H1 (cell line): ENCODE data around the gene TSGA10. TPM values are rescaled to one million over a fixed set of nuclear protein-coding genes. Genes with fewer than 3 reads are reported as not detected.

Experiments
- CTCF ChIA-PET: fragments of 300-600 bp; sonication (Branson Sonifier 250); formaldehyde crosslinking; loops from one replicate; lab custom pipeline; 2021; ENCODE audit not compliant: partially characterized antibody; lab: Charles Lee
- POLR2A ChIA-PET: fragments of 300-600 bp; sonication (Branson Sonifier 250); formaldehyde crosslinking; loops from one replicate; lab custom pipeline; 2021; ENCODE audit warnings: inconsistent platforms; ENCODE audit not compliant: partially characterized antibody; lab: Charles Lee
- DNase-seq, 2 experiments: peaks; one replicate each; pipeline versions ENCODE4 v3.0.0 to v3.0.0-alpha.2; 2010 to 2022; ENCODE audit warnings: low spot score in 2 of 2, low read depth in 1 of 2, mixed read lengths in 1 of 2
- FAIRE-seq: peaks from 2 replicates; lab custom pipeline; 2011; peaks lifted over from hg19 to GRCh38; lab: Jason Lieb, UNC
- H2AFZ ChIP-seq: 2 replicates; pipeline ENCODE4 v1.8.1; 2012; ENCODE audit warnings: low read length, inconsistent platforms
- H2AK5ac ChIP-seq: 2 replicates; pipeline ENCODE4 v1.6.1; 2013; ENCODE audit warnings: low read depth, low read length
- H2BK120ac ChIP-seq: replicated peaks from 2 replicates; pipeline ENCODE3; 2013; ENCODE audit warnings: low read depth, low read length, inconsistent platforms
- H2BK12ac ChIP-seq: 2 replicates; pipeline ENCODE4 v1.6.1; 2013; ENCODE audit warnings: low read depth, low read length
- H2BK15ac ChIP-seq: 2 replicates; pipeline ENCODE4 v1.6.1; 2013; ENCODE audit warnings: low read length
- H2BK20ac ChIP-seq: 2 replicates; pipeline ENCODE4 v1.6.1; 2013; ENCODE audit warnings: low read length
- H2BK5ac ChIP-seq: 2 replicates; pipeline ENCODE4 v1.6.1; 2013; ENCODE audit warnings: low read depth, low read length
- H3K14ac ChIP-seq: 2 replicates; pipeline ENCODE4 v1.6.1; 2013; ENCODE audit warnings: inconsistent platforms; ENCODE audit not compliant: insufficient read length
- H3K18ac ChIP-seq: 2 replicates; pipeline ENCODE4 v1.6.1; 2013; ENCODE audit warnings: low read length; ENCODE audit errors: extremely low read depth
- H3K23ac ChIP-seq: 2 replicates; pipeline ENCODE4 v1.6.1; 2013; ENCODE audit warnings: inconsistent platforms; ENCODE audit not compliant: insufficient read length
- H3K23me2 ChIP-seq: 2 replicates; pipeline ENCODE4 v1.6.1; 2013; ENCODE audit warnings: low read depth, low read length
- H3K27ac ChIP-seq: 2 replicates; pipeline ENCODE4 v1.6.1; 2011; ENCODE audit warnings: low read depth, low read length, inconsistent platforms
- H3K27me3 ChIP-seq, 4 experiments: replicated peaks in 1 of 4; 1 replicate in 1 of 4; 2 replicates in 3 of 4; pipeline versions ENCODE4 v1.6.1 to v1.8.1; 2011 to 2013; ENCODE audit warnings: low read length in 3 of 4, mild to moderate bottlenecking in 3 of 4, inconsistent platforms in 2 of 4, mixed read lengths in 2 of 4, moderate library complexity in 1 of 4; ENCODE audit not compliant: control insufficient read depth in 3 of 4, insufficient read depth in 3 of 4; ENCODE audit errors: extremely low read depth in 1 of 4
- H3K36me3 ChIP-seq, 4 experiments: 2 replicates each; pipeline versions ENCODE4 v1.6.1 to v1.8.1; 2011 to 2013; ENCODE audit warnings: mild to moderate bottlenecking in 4 of 4, low read length in 3 of 4, moderate library complexity in 2 of 4, control low read depth in 1 of 4, inconsistent platforms in 1 of 4; ENCODE audit not compliant: insufficient read depth in 4 of 4, control insufficient read depth in 2 of 4
- H3K4ac ChIP-seq: replicated peaks from 2 replicates; pipeline ENCODE3; 2013; ENCODE audit warnings: low read length, low read depth, mixed read lengths, inconsistent platforms; ENCODE audit not compliant: insufficient read length
- H3K4me1 ChIP-seq, 4 experiments: replicated peaks in 1 of 4; 1 replicate in 1 of 4; 2 replicates in 3 of 4; pipeline versions ENCODE4 v1.6.1 to v1.8.1; 2011 to 2013; ENCODE audit warnings: low read length in 3 of 4, inconsistent platforms in 2 of 4, mixed read lengths in 1 of 4; ENCODE audit not compliant: insufficient read depth in 4 of 4, control insufficient read depth in 3 of 4
- H3K4me2 ChIP-seq, 2 experiments: 2 replicates each; pipeline versions ENCODE4 v1.6.1 to v1.8.1; 2011 to 2013; ENCODE audit warnings: low read depth in 2 of 2, low read length in 2 of 2, control low read depth in 1 of 2, inconsistent platforms in 1 of 2, mild to moderate bottlenecking in 1 of 2; ENCODE audit not compliant: insufficient read depth in 1 of 2
- H3K4me3 ChIP-seq, 4 experiments: fragments of 200-600, 300-600 bp in 1 of 4; sonication (generic), shearing (Covaris generic), sonication (Bioruptor Twin) in 1 of 4; 2 replicates each; pipeline versions ENCODE4 v1.5.1 to v1.8.1; 2011 to 2016; ENCODE audit warnings: low read length in 4 of 4, low read depth in 3 of 4, control low read depth in 2 of 4, inconsistent platforms in 2 of 4, mild to moderate bottlenecking in 2 of 4, mixed read lengths in 1 of 4, moderate library complexity in 1 of 4; ENCODE audit not compliant: insufficient read depth in 2 of 4; ENCODE audit errors: extremely low read depth in 1 of 4
- H3K56ac ChIP-seq: replicated peaks from 2 replicates; pipeline ENCODE3; 2013; ENCODE audit warnings: low read depth, mild to moderate bottlenecking, mixed read lengths, low read length, inconsistent platforms; ENCODE audit not compliant: insufficient read length
- H3K79me1 ChIP-seq: 2 replicates; pipeline ENCODE4 v1.6.1; 2013; ENCODE audit warnings: low read depth, low read length, control low read depth
- H3K79me2 ChIP-seq, 2 experiments: 2 replicates each; pipeline versions ENCODE4 v1.6.1 to v1.8.1; 2012 to 2013; ENCODE audit warnings: low read length in 2 of 2, mild to moderate bottlenecking in 2 of 2, inconsistent platforms in 1 of 2; ENCODE audit not compliant: insufficient read depth in 2 of 2, control insufficient read depth in 1 of 2
- H3K9ac ChIP-seq, 4 experiments: replicated peaks in 1 of 4; 1 replicate in 1 of 4; 2 replicates in 3 of 4; pipeline versions ENCODE4 v1.6.1 to v1.8.1; 2011 to 2013; ENCODE audit warnings: low read depth in 3 of 4, low read length in 3 of 4, control low read depth in 2 of 4, mild to moderate bottlenecking in 2 of 4, moderate library complexity in 2 of 4, inconsistent platforms in 1 of 4; ENCODE audit errors: extremely low read depth in 1 of 4
- H3K9me3 ChIP-seq, 2 experiments: 2 replicates each; pipeline versions ENCODE4 v1.6.1 to v1.8.1; 2012 to 2013; ENCODE audit warnings: mild to moderate bottlenecking in 2 of 2, moderate library complexity in 2 of 2, control low read depth in 1 of 2, inconsistent platforms in 1 of 2, low read depth in 1 of 2, low read length in 1 of 2, mixed read lengths in 1 of 2; ENCODE audit not compliant: insufficient read depth in 2 of 2
- H4K20me1 ChIP-seq, 2 experiments: replicated peaks in 1 of 2; 2 replicates each; pipeline versions ENCODE3 to v1.8.1; 2011 to 2013; ENCODE audit warnings: inconsistent platforms in 2 of 2, low read length in 2 of 2, mild to moderate bottlenecking in 1 of 2; ENCODE audit not compliant: insufficient read depth in 2 of 2, control insufficient read depth in 1 of 2
- H4K5ac ChIP-seq: 2 replicates; pipeline ENCODE4 v1.6.1; 2013; ENCODE audit warnings: low read length, low read depth, mixed read lengths, inconsistent platforms; ENCODE audit not compliant: insufficient read length
- H4K8ac ChIP-seq: 2 replicates; pipeline ENCODE4 v1.8.0; 2013; ENCODE audit warnings: mild to moderate bottlenecking, moderate library complexity, low read length, inconsistent platforms; ENCODE audit not compliant: insufficient read depth; ENCODE audit errors: extremely low read depth
- H4K91ac ChIP-seq: replicated peaks from 2 replicates; pipeline ENCODE3; 2013; ENCODE audit warnings: low read length, mixed read lengths, inconsistent platforms; ENCODE audit not compliant: insufficient read length
- CHD2 ChIP-seq: IDR thresholded peaks from 2 replicates; pipeline ENCODE4 v1.6.1; 2012; ENCODE audit warnings: low read length, improper control_type of control experiment
- TBP ChIP-seq: IDR thresholded peaks from 2 replicates; pipeline ENCODE4 v1.6.1; 2011; ENCODE audit warnings: low read depth, low read length, improper control_type of control experiment
- YY1 ChIP-seq: IDR thresholded peaks from 2 replicates; pipeline ENCODE4 v1.6.1; 2011; ENCODE audit warnings: low read depth, mild to moderate bottlenecking, low read length
- WGBS, 2 experiments: shearing (Covaris generic) in 1 of 2; methylation state at CpG; one replicate each; pipeline versions ENCODE4 v1.1.6 to v1.1.7; 2013 to 2015; ENCODE audit warnings: low lambda C conversion rate in 2 of 2, mixed read lengths in 2 of 2, inconsistent platforms in 1 of 2, low coverage in 1 of 2, missing lambda C conversion rate in 1 of 2; ENCODE audit not compliant: insufficient replicate concordance in 2 of 2, insufficient coverage in 1 of 2, insufficient read length in 1 of 2; ENCODE audit errors: extremely low coverage in 1 of 2, missing lambda C conversion rate in 1 of 2; 5-methylcytosine and 5-hydroxymethylcytosine counted together
- polyA plus RNA-seq, 7 experiments: library from polyadenylated mRNA; depleted of rRNA in 3 of 7; stranded (reverse) in 5 of 7; unstranded in 2 of 7; fragments of >200 nt in 5 of 7; fragments of 200-250 nt in 2 of 7; gene quantifications; 1 replicate in 5 of 7; 2 replicates in 1 of 7; 4 replicates in 1 of 7; pipeline versions ENCODE4 v1.2.1 to v1.2.3, GENCODE V29; 2011 to 2013; ENCODE audit warnings: missing spikeins in 2 of 7, mixed read lengths in 2 of 7
- total RNA-seq: library from RNA; stranded (reverse); fragmentation: NEBNext Ultra II Directional; extraction: Animal tissue kit (Norgen Biotek cat#: 25700); gene quantifications from 2 replicates; pipeline ENCODE4 v1.2.1, GENCODE V29; 2021
- TF ChIP-seq, protein P1 (sequence below), 3 experiments: IDR thresholded peaks; 1 replicate in 2 of 3; 2 replicates in 1 of 3; pipeline versions ENCODE4 v1.5.1 to v1.6.1; 2011; ENCODE audit warnings: low read length in 3 of 3, mild to moderate bottlenecking in 3 of 3, inconsistent platforms in 2 of 3, low read depth in 1 of 3, moderate library complexity in 1 of 3; ENCODE audit not compliant: insufficient read depth in 1 of 3; ENCODE audit errors: control extremely low read depth in 1 of 3

The TSGA10 gene
- total and polyA plus RNA-seq, 2 of the 8 experiments (the other 6 are each of a cell fraction or from before 2014, with no cell fraction given) = 2.2 to 7.4 TPM

DNA sequence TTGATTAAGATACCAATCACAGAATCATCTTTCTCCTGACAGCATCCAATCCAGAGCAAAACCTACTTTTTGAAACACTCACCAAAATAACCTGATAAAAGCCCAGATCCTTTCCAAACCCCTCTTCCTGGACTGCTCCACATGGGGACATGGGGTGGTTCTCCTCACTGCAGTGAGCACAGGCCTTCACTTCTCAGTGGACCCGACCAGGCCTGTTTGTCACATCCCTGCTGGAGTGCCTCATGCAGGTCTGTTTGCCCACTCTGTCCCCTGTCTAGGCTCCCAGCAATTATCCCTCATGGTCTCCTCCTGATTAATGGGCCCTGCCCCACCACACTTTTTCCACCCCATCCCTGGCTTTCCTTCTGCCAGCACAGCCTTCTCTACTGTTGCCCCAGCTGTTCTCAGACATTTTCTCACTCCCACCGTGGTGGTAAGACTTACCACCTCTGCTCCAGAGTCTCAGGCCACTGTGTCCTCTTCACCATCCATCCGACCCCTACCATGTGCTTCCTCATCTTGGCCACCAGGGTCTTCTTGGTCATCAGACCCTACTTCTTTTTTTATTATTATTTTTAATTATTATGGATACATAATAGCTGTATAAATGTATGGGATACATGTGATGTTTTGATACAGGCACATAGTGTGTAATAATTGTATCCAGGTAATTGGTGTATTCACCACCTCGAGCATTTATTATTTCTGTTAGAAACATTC, 47.4 kb upstream of the TSGA10 start:
- H3K18ac ChIP-seq = no peak overlapping the region
- WGBS, 2 experiments = 91% methylated on average over 4 of the region's 4 CpGs; no CpG with 5 or more reads in 1 of the 2 experiments

More for the DNA sequence above, 47.4 kb upstream of the TSGA10 start:
- Histone ChIP-seq H4K20me1 (no peaks in the 10 kb centered on the region), H3K79me2 (no peaks in the 10 kb centered on the region), H2BK5ac (no peak overlapping the region), H2BK20ac (no peak overlapping the region), H3K36me3 (peaks cover 0 to 10% (median 3%) of the 10 kb centered on the region in 4 experiments; a peak in 5 of 8 replicates), H3K9ac (no peak overlapping the region), H3K56ac (no peak overlapping the region), H3K23me2 (no peaks in the 10 kb centered on the region), H2AK5ac (no peak overlapping the region), H3K4me3 (no peak overlapping the region), H2AFZ (no peak overlapping the region), H2BK120ac (no peak overlapping the region), H3K9me3 (peaks cover 29 to 30% of the 10 kb centered on the region in 2 experiments), H2BK15ac (no peak overlapping the region)
- ChIA-PET POLR2A (interaction anchor here (0.6 to 2.4 kb wide), 3 partner anchors 20 to 62 kb away, joined by 3 to 6 read pairs (median 3); partner anchors contain the start of genes MITD1 and MRPL30), CTCF (interaction anchor here (0.8 to 2.2 kb wide), 4 partner anchors 12 to 116 kb away, joined by 3 to 4 read pairs (median 3); no protein-coding TSS in a partner anchor)
- TF ChIP-seq YY1 (no peak), TBP (no peak), CHD2 (no peak)
- TF ChIP-seq, protein P1, sequence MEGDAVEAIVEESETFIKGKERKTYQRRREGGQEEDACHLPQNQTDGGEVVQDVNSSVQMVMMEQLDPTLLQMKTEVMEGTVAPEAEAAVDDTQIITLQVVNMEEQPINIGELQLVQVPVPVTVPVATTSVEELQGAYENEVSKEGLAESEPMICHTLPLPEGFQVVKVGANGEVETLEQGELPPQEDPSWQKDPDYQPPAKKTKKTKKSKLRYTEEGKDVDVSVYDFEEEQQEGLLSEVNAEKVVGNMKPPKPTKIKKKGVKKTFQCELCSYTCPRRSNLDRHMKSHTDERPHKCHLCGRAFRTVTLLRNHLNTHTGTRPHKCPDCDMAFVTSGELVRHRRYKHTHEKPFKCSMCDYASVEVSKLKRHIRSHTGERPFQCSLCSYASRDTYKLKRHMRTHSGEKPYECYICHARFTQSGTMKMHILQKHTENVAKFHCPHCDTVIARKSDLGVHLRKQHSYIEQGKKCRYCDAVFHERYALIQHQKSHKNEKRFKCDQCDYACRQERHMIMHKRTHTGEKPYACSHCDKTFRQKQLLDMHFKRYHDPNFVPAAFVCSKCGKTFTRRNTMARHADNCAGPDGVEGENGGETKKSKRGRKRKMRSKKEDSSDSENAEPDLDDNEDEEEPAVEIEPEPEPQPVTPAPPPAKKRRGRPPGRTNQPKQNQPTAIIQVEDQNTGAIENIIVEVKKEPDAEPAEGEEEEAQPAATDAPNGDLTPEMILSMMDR (IDR thresholded peaks at IDR 0.05; ENCODE audit: control extremely low read depth in 1 of 3, insufficient read depth in 1 of 3, low read depth in 1 of 3, low read length in 3 of 3) = peak in 2 of 3 experiments; percentile 13 to 14; a peak in 2 of 4 replicates
- TF ChIP-seq, all 59 proteins: peak for 1
- Histone ChIP-seq H3K4me1 (no peaks in the 10 kb centered on the region), H4K91ac (no peak overlapping the region), H3K79me1 (no peaks in the 10 kb centered on the region), H3K4me2 (no peak overlapping the region), H3K27ac (no peak overlapping the region), H3K14ac (no peak overlapping the region), H2BK12ac (0 out of 2 replicates have a peak overlapping the region, but pooled peaks have one; percentile 50), H4K5ac (no peak overlapping the region), H3K23ac (no peak overlapping the region), H4K8ac (no peak overlapping the region), H3K4ac (no peak overlapping the region), H3K27me3 (no peaks in the 10 kb centered on the region)
- FAIRE-seq (no peak), DNase-seq (no peak)
